ENCODE measurements around the gene MITF. TPM values are rescaled to one million over a fixed set of nuclear protein-coding genes. Genes with fewer than 3 reads are reported as not detected.
"Not testable (repeated sequence)": the region's sequence is repeated elsewhere in the genome, so short reads cannot be mapped to it uniquely, and the experiment has no call there.

MITF gene
- total and polyA plus RNA-seq, 8 donors: 6.2 to 29.6 (median 7.5) TPM

DNA sequence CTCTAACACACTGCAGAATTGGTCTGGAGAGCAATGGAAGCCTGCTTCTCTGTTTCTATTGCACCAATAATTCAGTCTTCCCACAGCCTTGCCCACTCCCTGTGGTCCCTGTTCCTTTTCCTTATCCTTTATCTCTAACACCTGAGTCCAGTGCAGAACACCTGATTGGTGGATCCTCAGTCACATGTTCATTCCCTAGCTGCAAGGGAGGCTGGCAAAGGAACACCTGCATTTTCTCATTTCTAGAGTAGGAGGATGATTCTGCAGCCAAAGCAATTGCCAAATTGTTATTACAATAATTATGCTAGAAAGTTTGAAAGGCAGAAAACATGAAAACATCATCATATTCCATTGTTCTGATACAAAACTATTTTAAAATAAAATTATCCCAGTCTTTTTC is 176.5 kb downstream of the MITF start:
- no peak for DNase-seq
- no peaks in the 10 kb centered on the region for H3K27me3 ChIP-seq
- no peak for TF ChIP-seq CTCF (IDR thresholded peaks at IDR 0.05)
- ATAC-seq: no peak
- no peaks in the 10 kb centered on the region for H3K4me1 ChIP-seq
- no peaks in the 10 kb centered on the region for H3K36me3 ChIP-seq
- intact Hi-C loops (cut with DNase I): no loop called here
- H3K27ac ChIP-seq: no peak overlapping the region
- H3K9me3 ChIP-seq: peaks cover 0 to 10% of the 10 kb centered on the region in 2 donors
- no peak overlapping the region for H3K4me3 ChIP-seq

DNA sequence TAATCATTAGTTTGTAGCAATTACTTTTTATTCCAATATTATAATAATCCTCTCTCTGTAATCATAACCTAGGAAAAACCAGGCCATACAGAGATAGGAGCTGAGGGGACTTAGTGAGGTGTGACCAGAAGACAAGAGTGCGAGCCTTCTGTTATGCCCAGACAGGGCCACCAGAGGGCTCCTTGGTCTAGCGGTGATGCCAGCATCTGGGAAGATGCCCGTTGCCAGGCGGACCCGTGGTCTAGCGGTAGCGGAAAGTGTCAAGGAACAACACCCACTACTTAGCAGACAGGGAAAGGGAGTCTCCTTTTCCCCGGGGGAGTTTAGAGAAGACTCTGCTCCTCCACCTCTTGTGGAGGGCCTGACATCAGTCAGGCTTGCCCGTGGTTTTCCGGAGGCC is 180.7 kb downstream of the MITF start:
- H3K27me3 ChIP-seq; H3K36me3 ChIP-seq; H3K4me1 ChIP-seq; ATAC-seq; H3K4me3 ChIP-seq; H3K27ac ChIP-seq; intact Hi-C loops (cut with DNase I); H3K9me3 ChIP-seq; DNase-seq: not testable (repeated sequence)
- peak in 1 of 2 donors; percentile 14 for TF ChIP-seq CTCF (IDR thresholded peaks at IDR 0.05)

GRCh38 chr3:69921651-69922050 is 182.4 kb downstream of the MITF start:
- TF ChIP-seq CTCF (IDR thresholded peaks at IDR 0.05): no peak
- Histone ChIP-seq H3K9me3 (no peaks in the 10 kb centered on the region), H3K27ac (no peak overlapping the region), H3K4me1 (no peaks in the 10 kb centered on the region), H3K4me3 (no peak overlapping the region), H3K27me3 (no peaks in the 10 kb centered on the region), H3K36me3 (no peaks in the 10 kb centered on the region)
- DNase-seq (no peak), ATAC-seq (no peak)
- intact Hi-C loops (cut with DNase I): no loop called here

DNA sequence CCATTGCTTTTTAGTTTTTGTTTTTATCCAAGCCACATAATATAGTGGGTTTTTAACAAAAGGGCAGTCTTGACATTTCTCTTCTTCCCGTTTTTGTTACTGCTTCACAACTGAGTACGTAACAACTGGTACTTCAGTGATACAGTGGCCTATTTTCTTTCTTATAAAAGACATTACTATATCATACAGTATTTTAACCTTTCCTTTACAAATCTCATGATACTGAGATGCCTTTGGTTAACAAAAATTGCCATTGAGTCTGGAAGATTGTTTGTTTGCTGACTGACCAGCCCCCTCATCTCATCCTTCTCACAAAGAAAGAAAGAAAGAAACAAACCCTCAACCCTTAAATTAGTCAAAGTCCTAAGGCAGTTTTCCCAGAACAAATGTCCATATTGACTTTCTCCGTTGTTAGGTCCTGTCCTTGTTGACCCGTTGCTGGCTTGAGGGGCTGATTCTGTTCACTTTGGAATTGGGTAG is 183.3 kb downstream of the MITF start:
- no peak for ATAC-seq
- no peaks in the 10 kb centered on the region for H3K9me3 ChIP-seq

DNA sequence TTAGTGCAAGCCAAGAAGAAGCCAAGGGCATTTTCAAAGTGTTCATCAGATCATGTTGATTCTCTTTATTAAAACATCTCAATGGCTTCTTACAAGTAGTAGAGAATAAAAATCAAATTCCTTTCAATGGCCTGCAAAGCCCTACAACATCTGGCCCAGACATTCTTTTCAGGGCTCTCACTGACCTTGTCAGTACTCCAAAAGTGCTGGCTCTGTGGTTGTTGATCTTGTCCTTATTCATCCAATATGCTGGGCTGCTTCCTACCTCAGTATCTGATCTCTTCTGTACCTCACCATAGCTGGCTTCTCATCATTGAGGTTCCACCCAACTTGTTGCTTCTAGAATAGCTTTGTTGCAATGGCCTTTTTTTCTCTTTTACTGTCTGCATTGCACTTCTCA is 186.2 kb downstream of the MITF start:
- Histone ChIP-seq H3K9me3 (no peaks in the 10 kb centered on the region), H3K4me1 (no peaks in the 10 kb centered on the region), H3K27ac (no peak overlapping the region), H3K27me3 (no peaks in the 10 kb centered on the region), H3K4me3 (no peak overlapping the region), H3K36me3 (no peaks in the 10 kb centered on the region)
- DNase-seq: no peak
- no peak for TF ChIP-seq CTCF (IDR thresholded peaks at IDR 0.05)
- intact Hi-C loops (cut with DNase I): no loop called here
- no peak for ATAC-seq

More for the DNA sequence above, 183.3 kb downstream of the MITF start:
- H3K4me3 ChIP-seq: no peak overlapping the region
- intact Hi-C loops (cut with DNase I): no loop called here
- H3K27ac ChIP-seq: no peak overlapping the region
- no peaks in the 10 kb centered on the region for H3K27me3 ChIP-seq
- no peak for DNase-seq
- TF ChIP-seq CTCF (IDR thresholded peaks at IDR 0.05): no peak
- H3K4me1 ChIP-seq: no peaks in the 10 kb centered on the region
- no peaks in the 10 kb centered on the region for H3K36me3 ChIP-seq

Measured in left lung (tissue), 10 donors.